GM19463 (cell line): ENCODE results near the gene CPAMD8.
"Not testable (repeated sequence)": the region's sequence is repeated elsewhere in the genome, so short reads cannot be mapped to it uniquely, and the experiment has no call there.

Source experiments
- ATAC-seq: cut with Tn5 transposase; IDR thresholded peaks from one replicate; pipeline ENCODE4 v1.9.1; 2021; ENCODE audit warnings: mild to moderate bottlenecking, moderate library complexity; ENCODE audit not compliant: unreplicated experiment

Gene CPAMD8

DNA sequence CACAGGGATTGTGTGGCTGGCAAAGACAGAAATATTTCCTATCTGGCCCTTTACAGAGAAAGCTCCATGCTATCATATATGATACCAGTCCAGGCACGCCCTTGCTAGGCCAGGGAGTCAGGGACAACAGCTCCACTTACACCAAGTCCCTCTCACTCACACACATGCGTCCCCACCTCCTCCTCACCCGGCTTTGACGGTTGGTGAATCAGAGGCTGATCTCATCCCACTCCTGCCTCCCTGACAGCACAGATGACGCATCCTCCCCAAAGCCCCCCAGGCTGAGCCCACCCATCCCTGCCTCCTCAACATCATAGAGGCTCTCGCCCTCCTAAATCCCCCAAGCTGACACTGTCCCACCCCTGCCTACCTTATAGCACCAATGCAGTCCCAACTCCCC is 75.1 kb downstream of the CPAMD8 start:
- no peak for ATAC-seq

DNA sequence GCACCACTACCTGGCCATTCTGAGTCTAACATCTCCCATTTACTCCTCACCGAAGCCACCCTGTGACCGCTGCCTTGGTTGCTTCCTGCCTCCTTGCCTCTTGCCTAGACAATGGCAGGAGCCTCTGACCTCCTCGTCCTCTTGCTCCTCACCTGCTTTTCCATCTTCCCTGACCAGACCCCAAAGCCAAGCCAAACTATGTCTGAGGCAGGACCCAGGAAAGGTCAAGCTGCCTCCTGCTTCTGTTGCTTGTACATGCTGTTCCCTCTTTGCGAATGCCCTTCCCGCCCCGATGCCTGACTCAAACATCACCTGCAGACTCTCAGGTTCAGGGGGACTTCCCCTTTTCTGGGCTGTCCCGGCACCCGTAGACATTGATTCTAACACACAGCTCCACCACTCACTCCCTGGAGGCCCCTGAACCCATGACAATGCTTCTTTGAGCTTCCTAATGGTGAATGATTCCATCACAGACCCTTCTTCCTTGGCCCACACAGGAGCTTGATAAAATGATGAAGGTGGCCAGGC is 77.0 kb downstream of the CPAMD8 start:
- no peak for ATAC-seq

DNA sequence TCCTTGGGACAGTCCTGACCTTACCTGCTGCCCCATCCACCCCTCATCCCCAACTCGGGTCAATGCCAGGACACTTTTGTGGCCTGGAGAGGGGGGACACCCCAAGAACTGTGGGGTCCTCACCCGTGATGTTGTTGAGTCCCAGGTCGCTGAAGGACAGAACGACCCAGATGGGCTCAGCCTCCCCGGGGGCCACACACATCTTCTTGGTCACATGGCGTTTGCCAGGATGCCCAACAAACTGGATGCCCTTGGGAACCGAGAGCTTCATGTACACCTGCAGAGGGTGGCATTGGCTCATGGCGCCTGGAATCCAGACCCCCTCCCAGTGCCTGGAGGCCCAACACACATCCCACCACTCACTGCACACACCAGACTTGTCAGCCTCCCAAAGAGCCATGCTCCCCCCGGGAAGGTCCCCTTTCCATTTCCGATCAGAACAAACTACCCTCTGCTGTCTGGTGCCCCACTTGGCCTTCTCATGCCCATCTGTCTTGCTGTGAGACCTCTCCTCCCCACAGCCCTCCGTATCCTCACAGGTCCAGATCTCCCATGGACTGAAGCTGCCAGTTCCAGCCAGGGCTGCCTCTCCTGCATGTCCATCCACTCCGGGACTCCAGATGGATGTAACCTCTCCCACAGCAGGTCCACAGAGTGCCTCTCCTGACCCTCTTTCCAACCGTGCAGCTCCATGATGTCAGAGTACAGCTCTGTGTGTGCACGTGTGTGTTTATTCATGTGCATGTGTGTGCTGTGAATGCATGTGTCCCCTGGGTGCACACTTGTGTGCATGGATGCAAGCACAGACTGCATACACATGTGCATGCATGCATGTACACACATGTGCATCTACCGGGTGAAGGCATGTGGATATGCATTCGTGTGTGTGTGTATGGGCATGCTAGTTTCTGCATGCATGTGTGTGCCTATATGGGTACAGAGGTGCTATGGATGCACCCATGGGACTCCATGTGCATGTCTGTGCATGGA is 79.4 kb downstream of the CPAMD8 start:
- ATAC-seq: no peak

- no peak for ATAC-seq
Observed at GRCh38 chr19:16945762-16946465, 80.7 kb downstream of the CPAMD8 start.

- ATAC-seq: no peak
Observed at GRCh38 chr19:16945364-16945714, 81.3 kb downstream of the CPAMD8 start.

DNA sequence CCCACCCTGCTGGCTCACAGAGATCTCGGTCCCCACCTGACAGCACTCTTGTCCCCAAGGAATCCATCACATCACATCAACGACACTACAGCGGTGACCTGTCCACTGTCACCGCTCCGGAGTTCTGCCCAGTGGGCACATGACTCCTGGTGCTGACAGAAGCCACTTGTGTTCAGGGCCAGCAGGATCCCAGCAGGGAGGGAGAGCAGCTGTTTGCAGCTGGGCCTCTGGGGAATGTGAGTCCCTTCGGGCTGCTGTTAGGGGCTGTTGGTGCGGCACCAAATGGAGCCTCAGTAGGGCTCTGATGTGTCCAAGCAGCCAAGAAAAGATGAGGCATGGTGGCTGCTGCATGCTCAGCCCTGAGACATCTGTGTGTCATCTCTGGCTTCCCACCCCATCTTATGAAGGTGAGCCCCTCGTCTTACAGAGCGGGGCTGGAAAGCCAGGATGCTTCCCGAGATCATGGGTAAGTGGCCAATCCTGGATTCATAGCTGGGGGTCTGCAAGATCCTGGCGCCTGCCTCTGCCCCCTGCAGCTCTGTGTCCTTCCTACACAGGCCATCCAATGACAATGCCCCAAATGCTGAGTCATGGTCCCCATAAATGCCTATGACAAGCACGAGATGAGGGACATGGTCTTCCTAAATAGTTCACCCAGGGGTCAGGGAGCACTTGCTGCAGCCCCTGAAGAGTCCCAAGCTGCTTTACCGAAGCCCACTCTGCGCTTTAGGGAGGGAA is 81.8 kb downstream of the CPAMD8 start:
- no peak for ATAC-seq

- ATAC-seq: no peak
Observed at GRCh38 chr19:16943942-16944625, 82.5 kb downstream of the CPAMD8 start.

DNA sequence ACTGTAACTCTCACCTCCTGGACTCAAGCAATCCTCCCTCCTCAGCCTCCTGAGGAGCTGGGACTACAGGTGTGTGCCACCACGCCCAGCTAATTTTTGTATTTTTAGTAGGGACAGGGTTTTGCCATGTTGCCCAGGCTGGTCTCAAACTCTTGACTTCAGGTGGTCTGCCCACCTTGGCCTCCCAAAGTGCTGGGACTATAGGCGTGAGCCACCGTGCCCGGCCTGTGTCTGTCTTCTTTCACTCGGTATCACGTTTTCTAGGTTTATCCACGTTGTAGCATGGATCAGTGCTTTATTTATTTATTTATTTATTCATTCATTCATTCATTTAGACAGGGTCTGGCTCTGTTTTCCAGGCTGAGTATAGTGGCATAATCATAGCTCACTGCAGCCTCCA is 83.5 kb downstream of the CPAMD8 start:
- not testable (repeated sequence) for ATAC-seq

DNA sequence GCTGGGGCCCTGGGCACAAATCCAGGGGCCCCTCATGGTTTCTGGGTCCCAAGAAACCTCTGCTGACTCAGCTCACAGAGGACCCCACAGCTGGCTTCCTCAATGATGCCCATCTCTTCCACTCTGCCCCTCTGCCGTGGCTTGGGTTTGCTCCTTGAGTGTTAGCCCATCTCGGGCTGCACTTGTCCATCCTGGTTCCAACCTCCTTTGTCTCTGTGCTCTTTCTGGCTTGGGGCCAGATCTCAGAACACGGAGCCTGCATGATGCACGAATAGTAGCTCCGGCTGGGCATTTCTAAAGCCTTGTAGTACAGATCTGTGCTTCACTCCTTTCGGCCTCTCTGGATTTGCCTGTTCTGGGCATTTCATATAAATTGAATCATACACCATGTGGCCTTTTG is 84.0 kb downstream of the CPAMD8 start:
- ATAC-seq: no peak

- ATAC-seq: no peak
Observed at GRCh38 chr19:16940626-16941025, 86.0 kb downstream of the CPAMD8 start.

GRCh38 chr19:16940063-16940462 is 86.5 kb downstream of the CPAMD8 start:
- ATAC-seq: not testable (repeated sequence)

- no peak for ATAC-seq
Observed at GRCh38 chr19:16938211-16938610, 88.4 kb downstream of the CPAMD8 start.

- not testable (repeated sequence) for ATAC-seq
Observed at GRCh38 chr19:16937796-16938195, 88.8 kb downstream of the CPAMD8 start.

GRCh38 chr19:16936901-16937300 is 89.7 kb downstream of the CPAMD8 start:
- ATAC-seq: no peak

DNA sequence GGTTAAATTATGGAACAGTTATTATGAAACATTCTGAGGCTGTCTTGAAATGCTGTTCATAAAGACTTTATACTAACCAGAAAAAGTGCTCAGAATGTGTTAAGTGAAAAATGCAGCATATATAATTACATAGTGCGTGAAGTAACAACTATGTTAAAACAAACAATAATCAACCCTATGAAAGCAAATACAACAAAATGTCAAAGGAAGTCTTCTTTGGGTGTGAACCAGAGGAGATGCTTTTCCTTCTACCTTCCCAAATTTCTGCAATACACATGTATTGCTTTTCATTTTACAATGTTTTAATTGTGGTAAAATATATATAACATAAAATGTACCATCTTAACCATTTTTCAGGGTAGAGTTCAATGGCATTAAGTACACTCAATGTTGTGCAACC is 92.1 kb downstream of the CPAMD8 start:
- ATAC-seq: no peak

GRCh38 chr19:16931306-16931705 is 95.3 kb downstream of the CPAMD8 start:
- ATAC-seq: no peak

- ATAC-seq: no peak
Observed at GRCh38 chr19:16930753-16931152, 95.9 kb downstream of the CPAMD8 start.

- no peak for ATAC-seq
Observed at GRCh38 chr19:16928916-16929315, 97.7 kb downstream of the CPAMD8 start.

DNA sequence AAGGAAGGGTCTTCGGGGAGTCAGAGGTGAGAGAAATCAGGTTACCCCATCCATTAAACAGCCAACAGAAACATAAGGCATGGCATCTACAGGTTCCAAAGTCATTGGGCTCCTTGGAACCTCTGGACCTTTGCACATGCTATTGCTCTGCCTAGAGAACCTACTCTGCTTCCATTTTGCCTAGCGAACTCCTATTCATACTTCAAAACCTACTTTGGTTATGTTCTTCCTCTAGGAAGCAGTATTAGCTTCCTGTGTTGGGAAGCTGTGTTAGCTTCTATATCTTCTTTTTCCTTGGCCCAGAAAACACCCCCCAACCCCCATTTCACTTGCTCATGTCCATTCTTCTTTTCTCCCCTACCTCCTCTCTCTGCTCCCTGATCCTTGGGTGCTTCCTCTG is 98.3 kb downstream of the CPAMD8 start:
- no peak for ATAC-seq

DNA sequence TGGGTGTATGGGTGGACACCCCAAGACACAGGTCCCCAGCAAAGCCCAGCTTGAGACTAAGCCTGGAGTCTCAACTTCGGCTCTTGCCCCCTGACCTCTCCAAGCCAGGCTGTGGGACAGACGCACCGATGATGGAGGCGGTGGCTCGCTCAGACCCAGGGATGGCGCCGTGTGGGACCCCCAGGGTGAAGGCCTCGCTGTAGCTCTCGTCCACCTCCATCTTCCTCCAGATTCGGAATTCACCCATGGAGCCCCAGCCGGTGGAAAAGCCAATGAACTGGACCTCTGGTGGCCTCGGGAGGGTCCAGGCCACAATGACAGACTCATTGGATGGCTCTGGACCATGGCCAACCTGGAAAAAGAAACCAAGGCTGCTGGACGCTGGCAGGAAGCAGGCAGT is 98.7 kb downstream of the CPAMD8 start:
- ATAC-seq: no peak

DNA sequence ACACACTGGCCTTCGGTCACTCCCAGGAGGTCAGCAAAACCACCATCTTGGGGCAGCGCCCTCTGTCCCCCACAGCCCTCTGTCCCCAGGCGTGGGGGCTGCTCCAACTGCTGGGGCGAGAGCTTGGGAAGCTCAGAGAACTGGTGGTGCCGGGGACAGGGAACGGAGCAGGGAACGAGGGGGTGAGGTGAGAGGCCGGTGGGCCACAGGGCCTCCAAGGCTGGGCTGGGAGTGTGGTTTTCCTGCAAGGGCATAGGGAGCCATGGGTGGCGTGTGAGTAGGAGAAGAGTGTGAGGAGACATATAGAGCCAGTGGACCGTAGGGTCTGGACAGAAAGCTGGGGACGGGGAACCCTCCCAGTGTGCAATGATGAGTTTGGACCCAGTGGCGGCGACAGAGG is 103.7 kb downstream of the CPAMD8 start:
- no peak for ATAC-seq
